ENCODE measurements around the gene KCNK6. TPM values are rescaled to one million over a fixed set of nuclear protein-coding genes. Genes with fewer than 3 reads are reported as not detected.
A peak's percentile ranks its signal among the peaks of the same experiment; 100 is the strongest.

The KCNK6 gene
- total and polyA plus RNA-seq, 8 donors = 4.3 to 12.4 (median 5.2) TPM

- DNase-seq = peak in 2 of 4 donors; percentile 56 to 70
- peak overlapping the region in 1 of 2 donors; percentile 67 for H3K4me3 ChIP-seq
- peak overlapping the region in 1 of 2 donors; percentile 8 for H3K27ac ChIP-seq
- TF ChIP-seq, protein P1, sequence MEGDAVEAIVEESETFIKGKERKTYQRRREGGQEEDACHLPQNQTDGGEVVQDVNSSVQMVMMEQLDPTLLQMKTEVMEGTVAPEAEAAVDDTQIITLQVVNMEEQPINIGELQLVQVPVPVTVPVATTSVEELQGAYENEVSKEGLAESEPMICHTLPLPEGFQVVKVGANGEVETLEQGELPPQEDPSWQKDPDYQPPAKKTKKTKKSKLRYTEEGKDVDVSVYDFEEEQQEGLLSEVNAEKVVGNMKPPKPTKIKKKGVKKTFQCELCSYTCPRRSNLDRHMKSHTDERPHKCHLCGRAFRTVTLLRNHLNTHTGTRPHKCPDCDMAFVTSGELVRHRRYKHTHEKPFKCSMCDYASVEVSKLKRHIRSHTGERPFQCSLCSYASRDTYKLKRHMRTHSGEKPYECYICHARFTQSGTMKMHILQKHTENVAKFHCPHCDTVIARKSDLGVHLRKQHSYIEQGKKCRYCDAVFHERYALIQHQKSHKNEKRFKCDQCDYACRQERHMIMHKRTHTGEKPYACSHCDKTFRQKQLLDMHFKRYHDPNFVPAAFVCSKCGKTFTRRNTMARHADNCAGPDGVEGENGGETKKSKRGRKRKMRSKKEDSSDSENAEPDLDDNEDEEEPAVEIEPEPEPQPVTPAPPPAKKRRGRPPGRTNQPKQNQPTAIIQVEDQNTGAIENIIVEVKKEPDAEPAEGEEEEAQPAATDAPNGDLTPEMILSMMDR (IDR thresholded peaks at IDR 0.05) = no peak
- intact Hi-C loops (cut with DNase I) = no loop called here
- H3K4me1 ChIP-seq = peaks cover 27 to 48% of the 10 kb centered on the region in 2 donors
- H3K36me3 ChIP-seq = peaks cover 0 to 22% of the 10 kb centered on the region in 2 donors
- H3K27me3 ChIP-seq = no peaks in the 10 kb centered on the region
- ATAC-seq = peak; percentile 16
- H3K9me3 ChIP-seq = no peaks in the 10 kb centered on the region
Measured at GRCh38 chr19:38321646-38322196, 2.1 kb downstream of the KCNK6 start.

DNA sequence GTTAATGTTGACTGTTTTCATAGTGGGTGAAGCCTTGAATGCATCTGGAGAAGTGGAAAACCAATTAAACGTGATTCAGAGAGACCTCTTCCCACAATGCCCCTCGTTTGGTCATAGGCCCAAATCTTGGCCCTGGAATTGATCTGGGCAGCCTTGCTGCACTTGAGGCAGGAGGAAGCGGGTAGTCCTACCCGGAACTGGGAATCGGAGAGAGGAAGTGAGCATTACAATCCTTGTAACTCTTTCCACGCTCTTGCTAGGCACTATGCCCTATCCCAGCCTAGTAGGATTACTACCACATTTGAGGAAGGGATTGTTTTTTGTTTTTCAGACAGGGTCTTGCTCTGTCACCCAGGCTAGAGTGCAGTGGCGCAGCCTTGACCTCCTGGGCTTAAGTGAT, 3.6 kb downstream of the KCNK6 start:
- H3K36me3 ChIP-seq = peaks cover 0 to 38% of the 10 kb centered on the region in 2 donors
- H3K27me3 ChIP-seq = no peaks in the 10 kb centered on the region
- ATAC-seq (no peak), DNase-seq (no peak)
- TF ChIP-seq, protein P1 (IDR thresholded peaks at IDR 0.05) = no peak
- intact Hi-C loops (cut with DNase I) = no loop called here
- no peaks in the 10 kb centered on the region for H3K9me3 ChIP-seq
- no peak overlapping the region for H3K4me3 ChIP-seq
- peak overlapping the region in 1 of 2 donors; percentile 23 for H3K27ac ChIP-seq
- peaks cover 27 to 33% of the 10 kb centered on the region in 2 donors for H3K4me1 ChIP-seq

- intact Hi-C loops (cut with DNase I) = no loop called here
- H3K36me3 ChIP-seq = peaks cover 0 to 42% of the 10 kb centered on the region in 2 donors
Measured at GRCh38 chr19:38324431-38324830, 4.8 kb downstream of the KCNK6 start.

DNA sequence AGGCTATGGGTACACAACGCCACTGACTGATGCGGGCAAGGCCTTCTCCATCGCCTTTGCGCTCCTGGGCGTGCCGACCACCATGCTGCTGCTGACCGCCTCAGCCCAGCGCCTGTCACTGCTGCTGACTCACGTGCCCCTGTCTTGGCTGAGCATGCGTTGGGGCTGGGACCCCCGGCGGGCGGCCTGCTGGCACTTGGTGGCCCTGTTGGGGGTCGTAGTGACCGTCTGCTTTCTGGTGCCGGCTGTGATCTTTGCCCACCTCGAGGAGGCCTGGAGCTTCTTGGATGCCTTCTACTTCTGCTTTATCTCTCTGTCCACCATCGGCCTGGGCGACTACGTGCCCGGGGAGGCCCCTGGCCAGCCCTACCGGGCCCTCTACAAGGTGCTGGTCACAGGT, 6.9 kb downstream of the KCNK6 start:
- Histone ChIP-seq H3K27ac (no peak overlapping the region), H3K4me1 (peaks cover 5 to 8% of the 10 kb centered on the region in 2 donors), H3K9me3 (no peaks in the 10 kb centered on the region), H3K36me3 (peaks cover 0 to 45% of the 10 kb centered on the region in 2 donors), H3K4me3 (no peak overlapping the region), H3K27me3 (no peaks in the 10 kb centered on the region)
- ATAC-seq (no peak), DNase-seq (peak in 1 of 4 donors; percentile 59)
- TF ChIP-seq, protein P1 (IDR thresholded peaks at IDR 0.05) = no peak
- intact Hi-C loops (cut with DNase I) = no loop called here

More at GRCh38 chr19:38324431-38324830, 4.8 kb downstream of the KCNK6 start:
- H3K4me1 ChIP-seq = peaks cover 18 to 26% of the 10 kb centered on the region in 2 donors
- no peaks in the 10 kb centered on the region for H3K27me3 ChIP-seq
- TF ChIP-seq, protein P1 (IDR thresholded peaks at IDR 0.05) = no peak
- DNase-seq = no peak
- no peaks in the 10 kb centered on the region for H3K9me3 ChIP-seq
- H3K27ac ChIP-seq = no peak overlapping the region
- no peak for ATAC-seq
- H3K4me3 ChIP-seq = no peak overlapping the region

DNA sequence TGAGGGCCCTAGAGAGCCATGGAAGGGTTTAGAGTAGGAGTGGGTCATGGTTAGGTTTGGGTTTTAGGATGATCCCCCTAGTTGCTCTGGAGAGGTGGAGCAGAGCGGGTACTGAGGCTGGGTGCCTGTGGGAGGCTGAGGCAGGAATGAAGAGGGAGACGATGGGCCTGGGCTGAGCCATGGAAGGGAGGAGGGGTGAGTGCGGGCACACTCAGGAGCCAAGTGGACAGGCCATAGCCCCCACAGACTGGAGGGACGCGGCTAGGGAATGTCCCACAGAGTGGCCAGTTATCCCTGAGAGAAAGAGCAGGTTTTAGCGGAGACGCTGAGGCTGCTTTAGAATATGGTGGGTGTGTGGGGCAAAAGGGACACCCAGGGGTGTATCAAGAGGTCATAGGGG, 10.0 kb downstream of the KCNK6 start:
- no peak for DNase-seq
- Histone ChIP-seq H3K27me3 (no peaks in the 10 kb centered on the region), H3K4me3 (no peak overlapping the region), H3K9me3 (no peaks in the 10 kb centered on the region), H3K27ac (no peak overlapping the region), H3K36me3 (peaks cover 0 to 44% of the 10 kb centered on the region in 2 donors), H3K4me1 (no peaks in the 10 kb centered on the region)
- no peak for ATAC-seq
- TF ChIP-seq, protein P1 (IDR thresholded peaks at IDR 0.05) = no peak
- intact Hi-C loops (cut with DNase I) = no loop called here
